ENCODE measurements around the gene KIF4A. TPM values are rescaled to one million over a fixed set of nuclear protein-coding genes. Genes with fewer than 3 reads are reported as not detected.
"Not testable (repeated sequence)": the region's sequence is repeated elsewhere in the genome, so short reads cannot be mapped to it uniquely, and the experiment has no call there.

KIF4A gene
- total RNA-seq, 2 donors from 2014 or later, result 25.4 to 30.3 TPM

DNA sequence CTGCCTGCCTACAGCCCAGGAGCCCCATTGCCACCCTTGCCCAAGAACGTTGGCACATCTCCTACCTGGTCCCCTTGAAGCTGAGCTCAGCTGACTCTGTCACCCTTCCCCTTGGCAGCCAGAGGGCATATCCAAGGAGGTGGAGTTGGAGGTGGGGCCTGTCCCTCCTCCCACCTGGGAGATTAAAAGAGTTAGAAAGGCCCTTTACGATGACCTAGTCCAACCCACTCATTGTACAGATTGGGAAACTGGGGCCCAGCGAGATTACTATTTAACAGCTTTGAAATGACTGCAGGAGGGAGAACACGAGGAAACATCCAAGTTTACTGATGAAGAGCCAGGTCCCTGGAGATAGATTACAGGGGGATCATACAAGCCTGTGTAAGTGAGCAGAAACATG is 29.8 kb upstream of the KIF4A start, which contains the start of gene P2RY4:
TSS of gene P2RY4 (minus strand) at position 101 of the 400 bp plus-strand sequence. CDS start 580 bp downstream, outside the sequence.
- Mint-ChIP-seq H3K27me3 (no peaks in the 10 kb centered on the region), H3K27ac (no peak within 1 kb of the TSS), H3K4me1 (no peaks in the 10 kb centered on the region), H3K4me3 (no peak within 1 kb of the TSS), H3K9me3 (no peaks in the 10 kb centered on the region), H3K36me3 (ENCODE audit: low read depth) (no peaks in the 10 kb centered on the region)
- no peak for ATAC-seq (replicated peaks)

DNA sequence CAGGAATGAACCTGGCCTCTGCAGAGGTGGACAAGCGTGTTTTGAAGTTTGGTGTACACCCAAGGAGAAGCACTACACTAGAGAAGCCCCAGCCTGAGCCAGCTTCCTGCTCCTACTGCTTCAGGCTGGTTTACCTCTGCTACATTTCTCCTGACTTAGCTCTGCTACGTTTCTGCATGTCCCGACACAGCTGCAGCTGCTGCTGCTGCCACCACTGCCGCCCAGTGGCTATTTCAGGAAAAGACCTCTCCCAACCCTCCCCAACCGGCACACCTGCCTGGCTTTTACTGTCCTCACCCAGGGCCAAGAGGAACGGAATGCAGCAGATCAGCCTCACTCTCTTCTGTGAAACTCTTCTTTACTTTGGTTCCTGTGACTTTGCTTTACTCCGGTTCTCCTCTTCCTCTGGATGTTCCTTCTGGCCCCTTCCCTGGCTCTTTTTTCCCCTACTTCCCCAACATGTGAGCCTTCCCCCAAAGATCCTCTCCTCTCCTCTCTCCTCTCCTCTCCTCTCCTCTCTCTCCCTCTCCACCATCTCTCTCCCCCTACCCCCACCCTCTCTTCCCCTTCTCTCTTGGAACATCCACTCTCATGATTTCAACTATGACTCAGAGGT is 26.8 kb upstream of the KIF4A start:
- no peaks in the 10 kb centered on the region for H3K4me1 Mint-ChIP-seq
- H3K9me3 Mint-ChIP-seq, result no peaks in the 10 kb centered on the region
- H3K4me3 Mint-ChIP-seq, result no peak overlapping the region
- H3K36me3 Mint-ChIP-seq (ENCODE audit: low read depth), result no peaks in the 10 kb centered on the region
- peak; percentile 59 for ATAC-seq (replicated peaks)
- no peaks in the 10 kb centered on the region for H3K27me3 Mint-ChIP-seq
- H3K27ac Mint-ChIP-seq, result no peak overlapping the region

DNA sequence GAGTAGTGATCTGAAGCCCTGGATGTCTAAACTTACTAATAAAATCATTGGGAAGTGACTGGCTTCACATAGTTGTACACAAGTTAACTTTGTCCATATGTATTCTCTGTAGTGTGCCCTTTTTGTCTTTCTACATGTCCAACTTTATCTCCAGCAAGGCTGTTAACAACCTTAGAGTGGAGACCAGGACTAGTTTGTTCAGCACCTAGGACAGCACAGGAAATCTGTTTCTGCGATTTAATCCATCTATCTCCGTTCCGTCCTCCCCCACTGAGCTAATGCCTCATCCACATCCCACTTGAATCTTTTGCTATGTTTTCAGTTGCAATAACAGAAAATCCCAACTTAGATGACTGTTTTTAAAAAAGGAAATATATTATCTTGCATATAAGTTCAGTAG is 25.1 kb upstream of the KIF4A start:
- no peak overlapping the region for H3K4me3 Mint-ChIP-seq
- no peaks in the 10 kb centered on the region for H3K36me3 Mint-ChIP-seq (ENCODE audit: low read depth)
- H3K9me3 Mint-ChIP-seq, result no peaks in the 10 kb centered on the region
- H3K27ac Mint-ChIP-seq, result no peak overlapping the region
- H3K4me1 Mint-ChIP-seq, result no peaks in the 10 kb centered on the region
- no peaks in the 10 kb centered on the region for H3K27me3 Mint-ChIP-seq
- no peak for ATAC-seq (replicated peaks)

DNA sequence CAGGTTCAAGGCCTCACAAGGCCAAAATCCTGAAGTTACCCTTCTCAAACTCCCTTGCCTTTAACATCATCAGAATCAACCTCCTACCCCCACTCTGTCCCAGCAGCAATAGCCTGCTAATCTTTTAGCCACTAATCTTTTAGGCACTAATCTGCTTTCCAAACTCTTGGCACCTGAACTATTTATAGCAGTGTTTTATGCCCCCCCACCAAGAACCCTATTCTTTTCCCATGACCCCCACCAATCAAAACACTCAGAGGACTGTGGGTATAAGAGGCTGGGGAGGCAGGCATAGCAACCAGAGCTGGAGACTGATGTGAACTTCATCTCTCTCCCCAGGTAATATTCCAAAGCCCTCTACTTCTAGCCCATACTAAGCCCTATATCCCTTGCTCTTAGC is 21.9 kb upstream of the KIF4A start, which contains the start of gene ARR3:
TSS of gene ARR3 (plus strand) at position 301 of the 400 bp plus-strand sequence. CDS start 1,052 bp downstream, outside the sequence.
- Mint-ChIP-seq H3K27ac (no peak within 1 kb of the TSS), H3K9me3 (no peaks in the 10 kb centered on the region), H3K36me3 (ENCODE audit: low read depth) (no peaks in the 10 kb centered on the region), H3K4me3 (no peak within 1 kb of the TSS), H3K4me1 (no peaks in the 10 kb centered on the region), H3K27me3 (no peaks in the 10 kb centered on the region)
- no peak for ATAC-seq (replicated peaks)

DNA sequence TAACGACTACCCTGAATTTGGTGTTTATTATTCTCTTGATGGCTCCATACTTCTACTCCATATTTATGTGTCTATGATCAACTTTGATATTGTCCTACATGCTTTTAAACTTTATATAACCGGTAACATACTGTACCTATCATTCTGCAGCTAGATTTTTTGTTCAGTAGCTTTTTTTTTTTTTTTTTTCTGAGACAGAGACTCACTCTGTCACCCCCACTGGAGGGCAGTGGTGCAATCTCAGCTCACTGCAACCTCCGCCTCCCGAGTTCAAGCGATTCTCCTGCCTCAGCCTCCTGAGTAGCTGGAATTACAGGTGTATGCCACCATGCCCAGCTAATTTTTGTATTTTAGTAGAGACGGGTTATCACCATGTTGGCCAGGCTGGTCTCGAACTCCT is 15.9 kb upstream of the KIF4A start:
- not testable (repeated sequence) for ATAC-seq (replicated peaks); H3K36me3 Mint-ChIP-seq (ENCODE audit: low read depth); H3K4me3 Mint-ChIP-seq; H3K9me3 Mint-ChIP-seq; H3K27me3 Mint-ChIP-seq; H3K27ac Mint-ChIP-seq; H3K4me1 Mint-ChIP-seq

DNA sequence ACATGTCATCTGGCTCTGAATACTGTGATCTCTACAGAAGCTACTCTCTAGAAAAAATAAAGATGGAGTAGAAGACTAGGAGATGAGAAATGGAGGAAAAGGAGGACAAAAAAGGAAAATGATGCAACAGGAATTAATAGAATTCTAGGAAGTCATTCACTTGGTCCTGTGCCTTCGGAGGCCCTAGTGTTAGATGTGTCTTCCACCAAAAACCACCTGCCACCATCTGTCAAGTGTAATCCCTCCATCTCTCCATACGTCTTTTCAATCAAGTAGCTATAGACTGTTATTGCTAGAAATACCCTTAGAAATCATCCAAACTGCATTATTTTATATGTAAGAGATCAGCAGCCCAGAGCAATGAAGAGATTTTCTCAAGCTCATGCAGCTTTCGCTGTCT is 10.8 kb upstream of the KIF4A start:
- no peak overlapping the region for H3K4me3 Mint-ChIP-seq
- no peaks in the 10 kb centered on the region for H3K27me3 Mint-ChIP-seq
- no peak overlapping the region for H3K27ac Mint-ChIP-seq
- H3K4me1 Mint-ChIP-seq, result no peaks in the 10 kb centered on the region
- no peak for ATAC-seq (replicated peaks)
- peaks cover 1% of the 10 kb centered on the region for H3K36me3 Mint-ChIP-seq (ENCODE audit: low read depth)
- no peaks in the 10 kb centered on the region for H3K9me3 Mint-ChIP-seq

DNA sequence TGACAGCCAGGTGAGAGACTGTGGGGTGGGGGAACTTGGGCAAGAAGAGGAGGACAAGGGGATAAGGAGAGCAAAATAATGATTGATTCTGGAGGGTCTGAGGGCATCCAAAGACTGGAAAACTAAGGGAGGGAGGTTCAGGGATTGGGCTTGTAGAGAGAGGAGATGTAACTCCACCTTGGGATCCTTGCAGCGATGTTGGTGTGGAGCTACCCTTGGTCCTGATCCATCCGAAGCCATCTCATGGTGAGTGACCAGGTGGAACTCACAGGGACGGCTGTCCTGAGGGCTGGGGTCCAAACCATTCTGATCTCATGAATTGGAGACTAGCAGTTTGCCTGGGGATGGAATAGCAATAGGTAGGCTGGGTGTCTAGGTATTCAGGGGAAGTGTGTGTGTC is 9.3 kb upstream of the KIF4A start:
- no peak for ATAC-seq (replicated peaks)
- no peak overlapping the region for H3K4me3 Mint-ChIP-seq

DNA sequence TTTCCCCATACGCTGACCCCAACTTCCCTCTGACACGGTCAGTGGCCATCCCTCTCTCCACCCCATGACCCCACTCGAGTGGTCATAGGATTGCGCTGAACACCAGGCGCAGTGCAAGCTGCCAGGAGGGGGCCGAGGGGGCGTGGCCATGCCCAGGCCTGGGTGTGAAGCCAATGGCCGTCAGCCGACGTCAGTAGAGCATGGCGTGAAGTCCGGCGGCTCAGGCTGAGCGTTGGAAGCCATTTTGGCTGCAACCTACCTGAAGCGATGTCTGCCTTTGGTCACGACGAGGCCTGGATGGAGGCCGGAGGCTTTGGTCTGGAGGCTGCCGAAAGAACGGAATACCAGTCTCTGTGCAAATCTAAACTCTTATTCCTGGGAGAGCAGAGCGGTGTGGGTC is 8.0 kb upstream of the KIF4A start, which contains the start of gene RAB41:
TSS of gene RAB41 (plus strand) at position 222 of the 400 bp plus-strand sequence. CDS start at position 268, 46 bp downstream.
- ATAC-seq (replicated peaks), result no peak
- peaks cover 30% of the 10 kb centered on the region for H3K36me3 Mint-ChIP-seq (ENCODE audit: low read depth)
- H3K4me3 Mint-ChIP-seq, result no peak within 1 kb of the TSS
- H3K9me3 Mint-ChIP-seq, result no peaks in the 10 kb centered on the region
- H3K4me1 Mint-ChIP-seq, result no peaks in the 10 kb centered on the region
- H3K27me3 Mint-ChIP-seq, result no peaks in the 10 kb centered on the region
- H3K27ac Mint-ChIP-seq, result no peak within 1 kb of the TSS

More for the DNA sequence above, 9.3 kb upstream of the KIF4A start:
- Mint-ChIP-seq H3K9me3 (no peaks in the 10 kb centered on the region), H3K4me1 (no peaks in the 10 kb centered on the region), H3K36me3 (ENCODE audit: low read depth) (peaks cover 16% of the 10 kb centered on the region), H3K27ac (no peak overlapping the region), H3K27me3 (no peaks in the 10 kb centered on the region)

DNA sequence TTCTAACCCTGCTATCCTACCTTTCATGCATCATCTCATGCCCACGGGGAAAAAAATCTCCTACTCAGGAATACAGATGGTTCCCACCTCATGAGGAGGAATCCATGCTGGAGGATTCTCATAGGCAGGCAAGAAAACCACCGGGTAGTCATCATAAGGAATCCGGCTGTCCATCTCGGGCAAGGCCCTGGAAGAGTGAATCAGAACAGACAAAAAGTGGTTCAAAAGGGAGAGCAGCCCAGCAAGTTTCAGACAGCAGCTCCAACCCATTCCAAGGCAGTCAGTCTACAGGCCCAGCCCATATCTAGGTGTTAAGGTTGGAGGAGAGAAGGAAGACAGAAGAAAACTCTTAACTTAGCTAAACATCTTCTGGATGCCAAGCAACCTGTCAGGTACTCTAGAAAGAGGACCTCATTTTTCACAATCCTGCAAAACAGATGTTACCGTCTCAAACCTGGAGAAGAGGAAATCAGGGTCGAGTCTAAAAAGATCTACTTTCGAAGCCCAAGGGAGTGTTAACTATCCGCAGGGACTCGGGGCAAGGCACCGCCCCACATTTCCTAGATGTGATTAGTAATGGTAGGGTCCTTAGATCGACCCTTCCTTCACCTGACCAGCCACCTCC is 624 bp upstream of the KIF4A start:
- peak overlapping the region; percentile 85 for H3K4me3 Mint-ChIP-seq
- ATAC-seq (replicated peaks), result no peak
- no peaks in the 10 kb centered on the region for H3K9me3 Mint-ChIP-seq
- H3K36me3 Mint-ChIP-seq (ENCODE audit: low read depth), result peaks cover 29% of the 10 kb centered on the region
- no peaks in the 10 kb centered on the region for H3K4me1 Mint-ChIP-seq
- H3K27ac Mint-ChIP-seq, result peak overlapping the region; percentile 84
- H3K27me3 Mint-ChIP-seq, result no peaks in the 10 kb centered on the region

DNA sequence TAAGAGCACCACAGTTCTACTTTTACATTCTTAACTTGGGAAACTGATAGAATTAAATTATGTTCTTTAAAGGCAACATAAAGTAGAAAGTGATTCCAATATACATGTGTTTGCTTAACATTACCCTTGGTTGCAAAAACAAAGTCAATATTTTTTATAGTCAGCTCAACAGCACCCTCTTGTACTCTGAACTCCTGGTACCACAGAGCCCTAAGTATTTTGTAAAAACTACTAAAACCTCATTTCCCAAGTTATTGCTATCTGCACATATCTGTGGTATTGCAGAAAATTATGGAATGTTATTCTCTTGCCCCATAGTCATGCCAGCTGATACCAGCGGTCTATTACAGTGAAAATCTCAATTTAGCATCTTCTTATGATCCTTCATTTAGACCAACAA is 2.9 kb downstream of the KIF4A start:
- no peaks in the 10 kb centered on the region for H3K36me3 Mint-ChIP-seq (ENCODE audit: low read depth)
- no peak overlapping the region for H3K4me3 Mint-ChIP-seq
- no peaks in the 10 kb centered on the region for H3K9me3 Mint-ChIP-seq
- H3K4me1 Mint-ChIP-seq, result no peaks in the 10 kb centered on the region
- no peaks in the 10 kb centered on the region for H3K27me3 Mint-ChIP-seq
- H3K27ac Mint-ChIP-seq, result no peak overlapping the region
- no peak for ATAC-seq (replicated peaks)

DNA sequence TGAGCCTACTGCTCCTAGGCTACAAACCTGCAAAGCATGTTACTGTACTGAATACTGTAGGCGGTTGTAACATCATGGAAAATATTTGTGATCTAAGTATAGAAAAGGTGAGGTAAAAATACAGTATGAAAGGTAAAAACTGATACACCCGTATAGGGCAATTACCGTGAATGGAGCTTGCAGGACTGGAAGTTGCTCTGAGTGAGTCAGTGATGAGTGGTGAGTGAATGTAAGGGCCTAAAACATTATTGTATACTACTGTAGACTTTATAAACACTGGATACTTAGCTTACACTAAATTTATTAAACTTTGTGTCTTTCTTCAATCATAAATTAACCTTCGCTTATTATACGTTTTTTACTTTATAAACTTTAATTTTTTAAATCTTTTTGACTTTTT is 3.7 kb downstream of the KIF4A start:
- no peaks in the 10 kb centered on the region for H3K9me3 Mint-ChIP-seq
- H3K36me3 Mint-ChIP-seq (ENCODE audit: low read depth), result no peaks in the 10 kb centered on the region
- no peak for ATAC-seq (replicated peaks)
- H3K4me1 Mint-ChIP-seq, result no peaks in the 10 kb centered on the region
- no peak overlapping the region for H3K27ac Mint-ChIP-seq
- H3K4me3 Mint-ChIP-seq, result no peak overlapping the region
- H3K27me3 Mint-ChIP-seq, result no peaks in the 10 kb centered on the region

DNA sequence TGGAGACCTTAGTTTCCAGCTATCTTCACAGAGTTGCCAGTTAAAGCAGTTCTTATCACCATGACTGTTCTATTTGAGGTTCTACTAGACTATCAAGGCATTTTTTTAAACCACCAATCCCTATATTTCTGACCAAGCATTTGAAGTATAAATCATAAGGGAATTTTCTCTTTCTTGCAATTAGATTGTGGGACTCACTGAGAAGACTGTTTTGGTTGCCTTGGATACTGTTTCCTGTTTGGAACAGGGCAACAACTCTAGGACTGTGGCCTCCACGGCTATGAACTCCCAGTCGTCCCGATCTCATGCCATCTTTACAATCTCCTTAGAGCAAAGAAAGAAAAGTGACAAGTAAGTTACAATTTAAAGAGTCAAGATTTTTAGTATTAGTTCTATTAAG is 11.8 kb downstream of the KIF4A start:
- no peak overlapping the region for H3K27ac Mint-ChIP-seq
- H3K4me1 Mint-ChIP-seq, result no peaks in the 10 kb centered on the region
- no peak for ATAC-seq (replicated peaks)
- H3K27me3 Mint-ChIP-seq, result no peaks in the 10 kb centered on the region
- H3K4me3 Mint-ChIP-seq, result no peak overlapping the region
- H3K9me3 Mint-ChIP-seq, result no peaks in the 10 kb centered on the region
- peaks cover 16% of the 10 kb centered on the region for H3K36me3 Mint-ChIP-seq (ENCODE audit: low read depth)

DNA sequence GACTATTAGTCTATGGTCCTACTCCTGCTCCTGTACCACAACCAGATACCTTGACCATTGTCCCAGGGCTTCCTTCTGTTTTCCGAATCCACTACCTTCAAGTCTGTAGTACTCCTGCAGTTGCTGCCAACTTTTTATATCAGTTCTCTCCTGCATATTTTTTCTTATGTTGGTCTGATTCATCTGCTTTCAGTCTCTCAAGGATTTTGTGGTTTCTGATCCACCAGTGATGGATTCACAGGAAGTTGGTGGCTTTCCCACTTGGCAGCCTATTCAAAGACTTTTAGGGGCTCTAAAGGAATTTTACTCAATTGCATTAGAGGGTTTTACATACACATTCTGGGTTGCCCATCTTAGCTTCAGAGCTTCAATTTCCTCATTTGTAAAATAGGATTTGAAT is 23.6 kb downstream of the KIF4A start:
- no peak for ATAC-seq (replicated peaks)
- no peaks in the 10 kb centered on the region for H3K36me3 Mint-ChIP-seq (ENCODE audit: low read depth)
- no peaks in the 10 kb centered on the region for H3K9me3 Mint-ChIP-seq
- H3K4me3 Mint-ChIP-seq, result no peak overlapping the region
- no peak overlapping the region for H3K27ac Mint-ChIP-seq
- no peaks in the 10 kb centered on the region for H3K27me3 Mint-ChIP-seq
- H3K4me1 Mint-ChIP-seq, result no peaks in the 10 kb centered on the region

DNA sequence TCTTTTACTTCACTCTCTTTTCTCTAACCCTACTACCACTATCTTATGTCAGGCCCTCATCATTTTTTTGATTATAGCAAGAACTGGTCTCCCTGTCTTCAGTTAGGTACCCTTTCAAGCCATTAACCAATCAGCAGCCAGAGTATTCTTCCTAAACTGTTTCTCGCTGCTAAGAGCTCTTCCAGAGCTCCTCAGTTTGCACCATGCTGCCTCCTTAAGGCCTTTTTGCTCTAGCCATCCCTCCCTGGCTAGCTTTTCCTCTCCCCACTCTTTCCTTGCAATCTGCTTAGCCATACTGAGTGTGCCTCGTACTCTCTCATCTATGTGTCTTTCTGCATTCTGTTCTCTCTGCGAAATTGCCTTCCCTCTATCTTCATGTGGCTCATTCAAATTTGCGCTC is 32.9 kb downstream of the KIF4A start:
- ATAC-seq (replicated peaks), result no peak
- Mint-ChIP-seq H3K9me3 (no peaks in the 10 kb centered on the region), H3K4me1 (no peaks in the 10 kb centered on the region), H3K4me3 (no peak overlapping the region), H3K27ac (no peak overlapping the region), H3K36me3 (ENCODE audit: low read depth) (no peaks in the 10 kb centered on the region), H3K27me3 (no peaks in the 10 kb centered on the region)

DNA sequence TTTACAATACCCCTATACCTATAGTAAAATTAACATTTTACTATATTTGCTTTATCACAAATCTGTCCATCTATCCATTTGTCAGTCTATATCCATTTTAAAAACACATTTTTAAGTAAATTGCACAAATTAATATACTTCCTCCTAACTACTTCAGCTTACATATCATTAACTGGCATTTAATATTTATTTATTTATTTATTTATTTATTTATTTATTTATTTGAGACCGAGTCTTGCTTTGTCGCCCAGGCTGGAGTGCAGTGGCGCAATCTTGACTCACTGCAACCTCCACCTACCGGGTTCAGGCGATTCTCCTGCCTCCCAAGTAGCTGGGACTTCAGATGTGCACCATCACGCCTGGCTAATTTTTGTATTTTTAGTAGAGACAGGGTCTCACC is 33.7 kb downstream of the KIF4A start:
- H3K4me1 Mint-ChIP-seq; H3K9me3 Mint-ChIP-seq; H3K27ac Mint-ChIP-seq; H3K36me3 Mint-ChIP-seq (ENCODE audit: low read depth); ATAC-seq (replicated peaks); H3K4me3 Mint-ChIP-seq; H3K27me3 Mint-ChIP-seq: not testable (repeated sequence)
